NCI-H1048 (cell line): Measurements from ENCODE around the gene HNF4A.

Experiments used
- DNase-seq: peaks from one replicate; lab custom pipeline; 2025; lab: John Stamatoyannopoulos, UW

HNF4A gene

DNA sequence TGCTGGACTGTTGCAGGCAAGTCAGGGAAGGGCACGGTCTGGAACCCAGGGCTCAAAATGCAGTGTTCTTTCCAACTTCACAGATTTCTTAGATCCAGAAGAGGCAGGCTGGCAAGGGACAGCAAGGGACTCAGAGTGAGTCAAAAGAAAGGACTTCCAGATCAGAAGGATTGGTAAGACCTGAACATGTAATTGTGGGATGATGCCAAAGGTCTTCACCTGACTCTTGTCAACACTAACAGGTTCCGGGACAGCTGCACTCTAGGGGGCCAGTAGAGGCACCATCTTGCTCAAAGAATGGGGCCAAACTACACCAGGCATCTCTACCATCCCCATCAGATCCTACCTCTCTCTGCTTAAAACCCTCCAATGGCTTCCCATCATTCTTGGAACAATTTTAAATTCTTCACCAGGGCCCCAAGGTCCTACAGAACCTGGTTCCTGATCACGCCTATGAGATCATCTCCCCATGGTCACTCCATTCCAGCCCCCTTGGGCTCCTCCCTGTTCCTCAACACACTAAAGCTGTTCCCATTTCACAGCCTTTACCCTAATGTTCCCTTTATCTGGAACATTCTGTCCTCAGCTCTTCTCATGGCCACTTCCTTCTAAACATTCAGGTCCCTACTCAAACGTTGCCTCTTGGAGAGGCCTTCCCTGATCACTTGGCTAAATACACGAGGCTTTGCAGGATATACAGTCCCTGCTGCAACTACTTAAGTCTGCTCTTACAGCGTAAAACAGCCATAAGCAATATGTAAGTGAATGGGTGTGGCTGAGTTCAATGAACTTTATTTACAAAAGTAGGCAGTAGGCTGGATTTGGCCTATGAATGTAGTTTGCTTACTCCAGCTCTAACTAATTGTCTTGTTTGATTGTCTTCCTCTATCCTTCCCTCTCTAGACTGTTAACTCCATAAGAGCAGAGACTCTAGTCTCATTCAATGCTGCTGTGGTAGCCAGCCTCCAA, 90.5 kb downstream of the HNF4A start:
- DNase-seq = no peak

DNA sequence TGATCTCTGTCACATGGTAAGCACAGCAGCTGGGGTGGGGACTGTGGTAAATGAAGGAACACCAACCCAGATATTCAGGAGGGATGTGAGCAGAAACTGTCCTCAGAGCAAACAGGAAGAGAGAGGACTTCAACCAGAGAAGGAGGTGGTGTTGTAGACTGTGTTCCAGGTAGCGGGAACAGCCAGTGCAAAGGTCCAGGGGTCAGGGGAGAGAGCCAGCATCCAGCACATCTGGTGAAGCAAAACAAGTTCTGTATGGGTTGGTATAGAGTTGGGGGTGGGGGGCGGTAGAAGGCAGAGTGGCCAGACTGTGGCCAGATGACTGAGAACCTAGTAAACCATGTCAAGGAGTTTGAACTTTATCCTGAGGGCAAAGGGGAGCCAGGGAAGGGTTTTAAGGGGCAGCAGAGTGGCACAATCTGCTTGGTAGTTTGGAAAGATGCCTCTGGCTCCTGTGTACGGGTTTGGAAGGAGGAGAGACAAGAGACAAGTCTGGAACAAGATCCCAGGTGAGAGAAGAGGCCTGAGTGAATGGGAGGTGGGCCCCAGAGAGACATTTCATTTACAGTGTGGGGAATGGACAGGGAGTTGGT, 92.4 kb downstream of the HNF4A start:
- no peak for DNase-seq

DNA sequence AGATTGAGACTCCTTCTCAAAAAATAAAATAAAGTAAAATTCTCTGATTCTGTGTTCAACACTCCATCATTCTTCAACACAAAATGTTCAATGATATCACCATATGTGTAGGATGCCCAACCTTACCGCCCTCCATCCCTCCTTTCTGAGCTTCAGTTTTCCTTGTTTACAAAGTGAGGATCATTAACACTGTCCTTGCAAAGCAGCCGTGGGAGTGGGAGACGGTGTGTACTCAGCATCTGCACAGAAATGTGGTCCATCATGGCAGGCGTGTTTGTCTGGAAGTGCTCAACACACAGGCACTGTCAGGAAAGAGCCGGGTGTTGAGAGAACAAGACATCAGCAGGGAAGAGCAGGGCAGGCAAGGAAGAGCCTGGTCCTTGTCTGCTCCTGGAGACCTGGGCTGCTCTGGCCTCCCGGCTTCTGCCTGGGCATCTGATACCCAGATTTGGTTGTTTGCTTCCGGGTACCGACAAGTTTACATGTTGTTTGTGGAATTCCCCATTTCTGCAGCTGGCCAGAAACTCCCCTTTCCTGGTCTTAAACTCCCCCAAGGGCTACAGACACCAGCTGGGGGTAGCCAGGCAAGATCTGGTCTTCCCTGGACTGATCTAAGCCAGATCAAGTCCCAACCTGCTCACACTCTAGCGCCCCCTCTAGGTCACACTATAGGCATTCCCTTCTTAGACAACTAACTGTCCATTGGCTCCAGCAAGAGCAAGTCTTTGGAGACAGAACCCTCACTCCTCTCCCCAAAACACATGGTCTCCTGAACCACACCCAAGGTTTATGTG, 93.5 kb downstream of the HNF4A start:
- no peak for DNase-seq

DNA sequence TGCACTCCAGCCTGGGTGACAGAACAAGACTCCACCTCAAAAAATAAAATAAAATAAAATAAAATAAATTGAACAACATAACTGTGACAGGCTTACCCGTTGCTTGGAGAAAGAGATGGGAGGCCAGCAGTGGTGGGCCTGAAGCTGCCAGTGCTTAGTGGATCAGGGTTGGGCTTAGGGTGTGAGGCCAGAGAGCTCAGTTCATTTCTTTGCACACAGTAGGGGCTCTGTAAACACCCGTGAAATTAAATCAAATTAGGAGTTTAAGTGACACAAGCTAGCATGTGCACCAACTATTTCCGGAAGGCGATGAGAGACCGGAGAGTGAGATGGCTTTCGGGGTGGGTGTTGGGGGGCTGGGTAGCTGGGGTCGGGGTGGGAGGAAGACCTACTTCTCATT, 94.4 kb downstream of the HNF4A start:
- no peak for DNase-seq

DNA sequence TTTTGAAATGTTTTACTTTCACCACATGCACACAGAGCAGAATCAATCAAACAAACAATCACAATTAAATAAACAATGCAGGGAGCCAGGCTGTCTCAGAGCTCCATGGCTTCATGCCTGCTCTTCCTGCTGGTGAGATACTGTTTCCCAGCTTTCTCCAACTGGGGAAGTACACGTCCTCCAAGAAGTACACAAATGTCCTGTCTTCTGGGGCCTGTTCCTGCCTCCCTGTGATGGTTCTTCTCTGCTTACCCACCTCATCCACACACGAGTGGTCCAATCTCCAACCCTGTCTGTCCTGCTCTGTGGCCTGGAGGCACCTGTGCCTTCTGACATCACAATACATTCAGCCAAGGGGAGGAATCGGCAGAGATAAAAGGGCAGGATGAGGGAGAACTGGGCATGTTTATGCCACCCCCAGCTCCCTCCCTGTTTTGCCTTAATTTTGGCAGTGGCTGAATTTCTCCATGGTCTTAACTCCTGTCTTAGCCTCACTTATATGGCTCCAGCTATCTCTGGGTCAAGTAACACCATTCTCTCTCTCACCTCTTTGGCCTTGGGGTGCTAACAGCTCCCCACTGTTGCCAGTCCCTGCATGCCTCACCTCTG, 94.9 kb downstream of the HNF4A start:
- no peak for DNase-seq

DNA sequence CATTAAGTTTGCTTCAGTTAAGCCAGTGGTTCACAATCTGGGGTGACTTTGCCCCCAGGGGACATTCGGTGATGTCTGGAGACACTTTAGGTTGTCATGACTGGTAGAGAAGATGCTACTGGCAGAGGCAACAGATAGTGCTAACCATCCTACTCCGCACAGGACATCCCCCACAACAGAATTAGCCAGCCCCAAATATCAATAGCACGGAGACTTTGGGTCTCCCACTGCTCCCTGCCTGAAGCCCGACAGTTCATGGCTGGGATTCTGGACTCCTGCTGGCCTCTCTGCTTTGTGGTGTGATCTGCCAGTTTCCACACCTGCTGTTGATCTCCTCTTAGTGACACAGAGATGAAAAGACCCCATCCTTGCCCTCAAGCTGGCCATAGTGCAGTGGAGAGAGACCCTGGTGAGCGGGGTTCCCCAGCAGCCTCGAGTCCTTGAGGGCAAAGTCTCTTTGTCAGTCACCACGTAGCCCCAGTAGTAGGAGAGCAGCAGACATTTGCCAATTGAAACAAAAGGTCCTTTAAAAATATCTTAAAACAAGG, 95.5 kb downstream of the HNF4A start:
- no peak for DNase-seq

DNA sequence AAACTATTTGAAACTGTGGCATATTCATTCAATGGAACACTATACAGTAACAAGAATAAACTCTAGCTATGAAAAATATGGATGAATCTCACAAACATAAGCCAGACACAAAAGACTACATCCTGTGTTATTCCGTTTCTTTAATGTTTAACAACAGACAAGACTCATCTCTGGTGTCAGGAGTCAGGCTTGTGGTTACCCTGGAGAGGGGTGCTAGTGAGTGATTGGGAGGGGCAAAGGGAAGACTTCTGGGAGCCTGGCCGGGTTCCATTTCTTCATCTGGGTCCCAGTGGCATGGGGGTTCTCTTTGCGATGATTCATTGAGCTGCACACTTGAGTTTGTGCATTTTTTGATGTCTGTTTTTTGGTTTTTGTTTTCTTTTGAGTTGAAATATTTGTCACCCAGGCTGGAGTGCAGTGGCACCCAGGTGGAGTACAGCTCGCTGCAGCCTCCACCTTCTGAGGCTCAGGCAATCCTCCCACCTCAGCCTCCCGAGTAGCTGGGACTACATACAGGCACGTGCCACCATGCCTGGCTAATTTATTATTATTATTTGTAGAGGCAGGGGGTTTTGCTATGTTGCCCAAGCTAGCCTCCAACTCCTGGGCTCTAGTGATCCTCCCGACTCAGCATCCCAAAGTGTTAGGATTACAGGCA, 98.9 kb downstream of the HNF4A start:
- no peak for DNase-seq

DNA sequence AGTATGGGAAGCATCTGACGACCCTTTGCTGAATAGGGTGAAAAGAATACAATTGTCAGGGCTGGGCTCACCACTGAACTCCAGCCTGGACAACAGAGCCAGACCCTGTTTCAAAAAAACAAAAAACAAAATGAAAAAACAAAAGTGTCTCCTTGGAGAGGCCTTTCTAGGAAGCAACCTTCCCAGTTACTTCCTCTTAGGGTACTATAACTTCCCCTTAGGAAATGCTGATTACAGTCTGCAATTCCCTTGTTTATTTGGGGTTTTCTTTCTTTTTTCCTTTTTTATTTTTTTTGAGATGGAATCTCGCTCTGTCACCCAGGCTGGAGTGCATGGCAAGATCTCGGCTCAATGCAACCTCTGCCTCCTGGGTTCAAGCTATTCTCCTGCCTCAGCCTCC, 99.6 kb downstream of the HNF4A start:
- DNase-seq = no peak

DNA sequence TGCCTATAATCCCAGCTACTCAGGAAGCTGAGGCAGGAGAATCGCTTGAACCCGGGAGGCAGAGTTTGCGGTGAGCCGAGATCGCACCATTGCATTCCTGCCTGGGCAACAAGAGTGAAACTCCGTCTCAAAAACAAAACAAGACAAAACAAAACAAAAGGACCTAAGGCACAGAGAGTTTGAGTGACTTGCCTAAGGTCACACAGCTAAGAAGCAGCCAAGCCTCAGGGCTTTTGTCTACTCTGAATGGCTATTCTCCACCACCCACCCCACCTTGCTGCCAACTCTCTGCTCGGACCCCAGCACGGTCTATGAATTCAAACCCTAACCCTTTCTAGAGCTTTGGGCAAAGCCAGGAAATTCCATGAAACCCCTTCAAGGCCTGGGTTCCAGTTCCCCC, 101.1 kb downstream of the HNF4A start:
- DNase-seq = no peak

DNA sequence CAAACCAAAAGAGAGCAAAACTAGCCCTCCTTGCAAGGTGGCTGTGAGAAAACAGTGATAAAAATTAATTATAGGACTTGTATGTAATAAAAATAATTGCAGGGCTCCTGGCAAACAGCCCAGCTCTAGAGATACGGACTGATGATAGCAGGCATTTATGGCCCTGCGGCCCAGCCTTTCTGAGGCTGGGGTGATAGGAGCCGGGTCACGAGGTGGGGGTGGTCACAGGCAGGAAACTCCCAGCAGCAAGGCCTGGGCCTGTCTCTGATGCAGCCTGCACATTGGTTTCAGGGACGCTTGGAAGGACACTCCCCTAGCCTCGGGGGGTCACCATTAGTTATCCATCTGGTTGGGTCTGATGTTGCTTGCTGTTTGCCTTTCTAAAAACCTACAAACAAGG, 101.5 kb downstream of the HNF4A start:
- DNase-seq = no peak

DNA sequence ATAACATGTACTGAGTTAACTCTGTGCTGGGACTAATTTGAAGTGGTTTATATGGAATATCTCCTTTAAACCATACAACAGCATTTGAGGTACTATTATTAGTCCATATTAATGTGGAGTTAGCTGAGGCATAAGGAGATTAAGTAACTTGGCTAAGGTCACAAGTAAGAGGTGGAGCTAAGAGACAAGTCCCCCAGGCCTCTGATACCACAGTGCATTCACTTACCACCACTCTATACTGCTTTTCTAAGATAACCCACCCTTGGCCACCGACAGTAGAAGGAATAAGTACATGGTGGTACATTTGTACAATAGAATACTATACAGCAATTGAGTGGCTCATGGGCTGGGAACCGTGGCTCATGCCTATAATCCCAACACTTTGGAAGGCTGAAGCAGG, 103.8 kb downstream of the HNF4A start:
- no peak for DNase-seq

DNA sequence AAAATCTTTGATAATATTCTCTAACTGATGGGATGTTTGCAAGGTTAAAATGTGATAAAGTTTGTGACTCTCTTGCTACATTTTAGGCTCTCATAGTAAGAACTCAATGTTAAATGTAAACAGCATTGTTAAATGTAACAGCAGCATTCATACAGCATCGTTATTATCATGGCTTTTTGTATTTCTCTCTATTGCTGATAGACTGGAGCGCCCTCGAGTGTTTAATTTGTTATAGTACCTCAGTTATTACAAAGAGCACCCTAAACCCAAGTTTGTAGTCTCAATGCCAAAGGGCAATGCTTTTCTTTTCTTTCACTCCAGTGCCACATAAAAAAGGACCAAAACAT, 105.3 kb downstream of the HNF4A start:
- DNase-seq = no peak

DNA sequence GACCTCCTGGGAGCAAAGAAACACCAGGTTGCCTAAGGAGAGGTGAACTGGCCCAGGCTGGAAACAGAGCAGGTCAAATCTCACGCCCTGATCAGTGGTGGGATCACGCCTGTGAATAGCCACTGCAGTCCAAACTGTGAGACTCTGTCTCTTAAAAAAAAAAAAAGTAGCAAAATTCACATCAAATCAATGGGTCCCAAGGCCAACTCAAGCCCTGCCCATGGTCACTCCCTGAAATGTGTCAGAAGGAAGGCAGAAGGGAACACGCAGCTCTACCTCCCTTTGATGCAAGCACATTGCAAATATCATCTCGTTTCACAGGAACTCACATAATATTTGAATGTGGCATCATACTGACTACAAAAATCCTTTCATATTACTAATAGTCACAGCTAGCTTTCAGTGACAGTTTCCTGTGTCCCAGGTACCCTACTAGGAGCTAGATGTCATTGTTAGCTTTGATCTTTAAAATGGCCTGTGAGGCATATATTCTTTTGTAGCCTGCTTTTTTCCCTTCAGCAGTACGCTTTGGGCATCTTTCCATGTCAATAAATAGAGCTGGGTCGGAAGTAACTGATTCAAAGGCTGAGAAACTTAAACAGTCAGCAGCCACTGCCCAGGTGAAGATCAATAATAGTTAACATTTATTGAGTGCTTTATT, 105.8 kb downstream of the HNF4A start:
- no peak for DNase-seq

DNA sequence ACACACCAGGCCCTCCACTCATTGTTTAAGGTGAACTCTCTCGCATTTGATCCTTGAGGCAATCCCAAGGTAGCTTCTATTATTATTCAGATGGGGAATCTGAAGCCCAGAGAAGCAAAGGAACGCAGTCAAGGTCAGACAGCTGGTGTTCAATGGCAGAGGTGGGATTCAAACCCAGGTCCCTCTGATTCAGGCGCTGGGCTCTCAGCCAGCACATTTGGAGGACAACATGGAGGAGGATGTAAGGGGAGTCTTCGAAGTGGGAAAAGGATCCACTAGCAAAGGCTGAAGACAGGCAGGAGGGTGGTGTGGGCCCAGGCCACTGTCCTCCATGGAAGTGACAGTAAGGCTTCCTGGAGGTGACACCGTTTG, 106.3 kb downstream of the HNF4A start:
- no peak for DNase-seq

DNA sequence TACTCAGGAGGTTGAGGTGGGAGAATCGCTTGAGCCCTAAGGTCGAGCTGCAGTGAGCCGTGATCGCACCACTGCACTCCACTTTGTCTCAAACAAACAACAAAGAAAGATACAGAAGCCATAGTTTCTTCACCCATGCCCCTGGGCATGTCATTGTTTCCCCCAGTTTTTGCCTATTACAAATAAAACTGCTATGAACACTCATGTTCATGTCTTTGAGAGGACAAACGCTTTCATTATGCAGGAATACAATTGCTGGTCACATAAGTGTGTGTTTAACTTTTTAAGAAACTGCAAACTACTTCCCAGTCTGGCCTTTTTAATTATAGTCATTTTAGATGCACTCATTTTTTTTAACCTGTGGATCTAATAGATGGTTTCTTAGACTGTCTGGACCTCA, 108.0 kb downstream of the HNF4A start:
- no peak for DNase-seq

DNA sequence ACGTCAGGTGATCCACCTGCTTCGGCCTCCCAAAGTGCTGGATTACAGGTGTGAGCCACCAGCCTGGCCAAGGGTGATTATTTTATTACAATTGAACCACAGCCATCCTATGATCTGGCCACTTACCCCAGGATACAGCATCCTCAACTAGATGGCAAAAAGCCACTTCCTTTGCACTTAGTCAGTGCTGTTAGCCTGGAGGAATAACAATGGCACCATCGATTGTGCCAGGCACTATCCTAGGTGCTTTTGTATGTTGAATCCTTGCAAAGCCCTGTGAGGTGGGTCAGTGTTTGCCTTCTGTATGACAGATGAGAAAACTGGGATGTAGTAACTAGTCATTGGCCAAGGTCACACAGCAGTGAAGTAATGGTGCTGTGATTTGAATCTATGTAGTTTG, 109.0 kb downstream of the HNF4A start:
- no peak for DNase-seq

DNA sequence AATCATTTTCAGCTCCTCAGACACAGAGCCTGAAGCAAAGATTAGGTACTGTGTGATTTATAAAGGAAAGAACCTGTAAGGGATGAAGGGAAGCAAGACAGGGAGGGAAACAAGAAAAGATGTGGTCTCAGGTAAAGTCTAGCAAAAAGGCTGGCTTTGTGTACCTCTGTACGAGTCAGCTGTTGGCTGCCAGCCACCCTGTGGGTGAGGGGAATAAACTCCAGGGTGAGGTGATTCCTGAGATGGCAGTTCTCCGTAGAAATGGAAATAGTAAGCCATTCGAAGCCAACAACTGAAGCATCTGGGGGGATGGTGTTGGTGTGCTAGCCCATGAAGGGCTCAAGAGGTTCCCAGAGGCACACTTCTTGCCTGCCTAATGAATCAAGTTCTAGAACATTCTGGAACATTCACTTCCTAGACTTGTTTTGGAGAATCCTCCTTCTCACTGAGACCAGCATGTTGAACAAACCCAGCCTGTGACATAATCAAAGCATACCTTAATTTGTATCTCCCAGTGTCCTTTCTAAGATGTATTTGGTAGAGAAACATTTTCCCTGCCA, 109.6 kb downstream of the HNF4A start:
- DNase-seq = no peak

DNA sequence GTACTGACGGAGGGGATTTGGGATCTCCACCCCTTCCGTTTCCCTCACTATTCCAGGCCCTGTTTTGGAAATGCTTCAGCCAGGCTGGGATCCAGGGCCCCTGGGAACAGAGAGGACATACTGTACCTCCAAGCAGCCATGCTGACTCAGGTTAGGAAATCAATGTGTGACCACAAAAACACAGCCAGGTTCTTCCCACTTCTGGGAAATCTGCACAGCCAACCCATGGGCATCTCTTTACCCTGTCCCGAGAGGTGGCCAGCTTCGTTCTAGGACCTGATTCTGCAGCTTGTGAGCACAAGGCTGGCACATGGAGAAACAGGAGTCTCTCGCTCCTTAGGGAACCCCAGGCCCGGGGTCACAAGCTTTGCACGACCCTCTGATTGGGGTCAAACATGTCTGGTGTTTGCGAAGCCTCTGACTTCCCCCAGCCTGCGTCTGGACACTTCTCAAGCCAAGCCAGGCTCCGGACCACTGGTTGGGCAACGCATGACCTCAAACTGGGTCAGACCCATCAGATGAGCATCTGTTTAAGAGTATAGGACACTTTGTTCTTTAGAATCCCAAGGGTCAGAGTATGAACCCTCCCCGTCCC, 111.9 kb downstream of the HNF4A start:
- no peak for DNase-seq

DNA sequence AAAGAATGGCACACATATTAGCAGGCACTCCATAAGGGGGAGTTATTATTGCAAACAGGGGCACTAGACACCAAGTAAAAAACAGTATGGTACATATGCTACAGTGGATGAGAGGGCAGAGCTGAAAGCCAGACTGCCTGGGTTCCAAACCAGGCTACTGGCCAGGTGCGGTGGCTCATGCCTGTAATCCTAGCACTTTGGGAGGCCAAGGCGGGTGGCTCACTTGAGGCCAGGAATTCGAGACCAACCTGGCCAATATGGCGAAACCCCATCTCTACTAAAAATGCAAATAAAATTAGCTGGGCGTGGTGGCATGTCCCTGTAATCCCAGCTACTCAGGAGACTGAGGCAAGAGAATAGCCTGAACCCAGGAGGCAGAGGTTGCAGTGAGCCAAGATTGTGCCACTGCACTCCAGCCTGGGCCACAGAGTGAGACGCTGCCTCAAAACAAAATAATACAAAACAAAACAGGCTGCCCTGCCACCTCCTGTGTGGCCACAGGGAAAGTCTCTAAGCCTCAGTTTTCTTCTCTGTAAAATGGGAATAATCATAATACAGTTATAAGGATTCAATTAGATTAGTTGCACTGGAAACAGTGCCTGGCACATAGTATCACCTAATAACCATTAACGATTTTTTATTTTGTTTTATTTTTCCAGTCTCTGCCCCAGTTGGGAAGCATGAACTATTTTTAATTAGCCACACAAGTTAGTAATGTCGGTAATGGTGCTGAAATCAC, 112.7 kb downstream of the HNF4A start:
- no peak for DNase-seq

DNA sequence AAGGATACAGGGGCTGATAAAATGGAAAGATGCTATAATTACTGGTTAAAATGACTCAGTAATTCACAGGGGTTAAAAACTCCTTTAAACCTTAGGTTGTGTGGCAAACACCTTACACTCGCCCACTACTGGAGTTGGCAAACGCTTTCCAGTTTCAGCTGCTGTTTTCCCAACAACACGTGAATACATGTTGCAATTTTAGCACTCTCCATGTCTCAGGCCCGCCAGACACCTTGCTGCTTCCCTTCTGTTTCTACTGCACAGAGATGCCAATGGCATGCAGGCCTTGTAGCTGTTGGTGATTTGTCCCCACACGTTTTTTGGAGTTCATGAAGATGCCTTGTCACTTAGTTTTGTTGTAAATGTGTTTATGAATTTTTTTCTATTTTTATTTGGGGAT, 114.8 kb downstream of the HNF4A start:
- no peak for DNase-seq
